Measurements from ENCODE around the gene PRSS16. TPM values are rescaled to one million over a fixed set of nuclear protein-coding genes. Genes with fewer than 3 reads are reported as not detected.

PRSS16 gene
- total RNA-seq, 1 donor from 2014 or later = 0.99 TPM

GRCh38 chr6:27286141-27286540, 38.6 kb downstream of the PRSS16 start:
- DNase-seq = no peak

- no peak for DNase-seq
Measured at GRCh38 chr6:27287751-27288135, 40.2 kb downstream of the PRSS16 start.

- no peak for DNase-seq
Measured at GRCh38 chr6:27288136-27289044, 40.9 kb downstream of the PRSS16 start.

GRCh38 chr6:27290065-27290849, 42.8 kb downstream of the PRSS16 start:
- DNase-seq = no peak

GRCh38 chr6:27290850-27291208, 43.3 kb downstream of the PRSS16 start:
- no peak for DNase-seq

GRCh38 chr6:27293436-27294098, 46.1 kb downstream of the PRSS16 start:
- DNase-seq = no peak

GRCh38 chr6:27294409-27294808, 46.9 kb downstream of the PRSS16 start:
- no peak for DNase-seq

- no peak for DNase-seq
Measured at GRCh38 chr6:27295301-27296079, 48.0 kb downstream of the PRSS16 start.

- DNase-seq = no peak
Measured at GRCh38 chr6:27296106-27296783, 48.7 kb downstream of the PRSS16 start.

GRCh38 chr6:27297484-27297856, 50.0 kb downstream of the PRSS16 start:
- no peak for DNase-seq

GRCh38 chr6:27297857-27298730, 50.6 kb downstream of the PRSS16 start:
- DNase-seq = no peak

- no peak for DNase-seq
Measured at GRCh38 chr6:27303613-27304272, 56.2 kb downstream of the PRSS16 start.

Other genes with a start within 250 kb of the PRSS16 start
- not detected for gene POM121L2, start 64.6 kb downstream of the PRSS16 start, total RNA-seq
- gene ZNF391, start 141.1 kb downstream of the PRSS16 start, total RNA-seq = 3.0 TPM
- 12.6 TPM for gene ZNF184, start 225.4 kb downstream of the PRSS16 start, total RNA-seq